ENCODE measurements around the gene FLT3.
"Not testable (repeated sequence)": the region's sequence is repeated elsewhere in the genome, so short reads cannot be mapped to it uniquely, and the experiment has no call there.

The FLT3 gene

DNA sequence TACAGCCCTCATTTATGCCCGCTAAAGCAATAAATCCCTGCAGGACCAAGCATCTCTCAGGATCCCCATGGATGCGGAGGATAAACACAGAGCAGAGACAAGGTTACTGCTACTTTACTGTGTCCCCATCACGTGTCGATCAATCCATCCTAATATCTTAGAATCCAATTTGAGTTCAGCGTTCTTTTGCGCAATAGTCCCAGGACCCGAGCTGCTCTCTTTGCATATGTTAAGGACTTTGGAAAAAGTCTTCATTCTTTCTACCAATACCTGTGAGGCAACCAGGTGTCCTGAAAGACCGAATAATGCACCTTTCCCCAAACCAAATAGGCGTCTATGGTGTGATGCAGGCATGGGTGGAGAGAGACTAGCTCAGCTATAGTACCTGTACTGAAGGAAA, 73.9 kb downstream of the FLT3 start:
- Mint-ChIP-seq H3K9me3 (no peaks in the 10 kb centered on the region), H3K4me1 (ENCODE audit: low read depth) (no peaks in the 10 kb centered on the region), H3K36me3 (ENCODE audit: low read depth) (no peaks in the 10 kb centered on the region), H3K27ac (no peak overlapping the region), H3K27me3 (ENCODE audit: low read depth) (peaks cover 7% of the 10 kb centered on the region), H3K4me3 (no peak overlapping the region)
- DNase-seq (ENCODE audit: low spot score): no peak

- H3K27ac Mint-ChIP-seq: no peak overlapping the region
- DNase-seq (ENCODE audit: low spot score): no peak
- no peaks in the 10 kb centered on the region for H3K36me3 Mint-ChIP-seq (ENCODE audit: low read depth)
- H3K27me3 Mint-ChIP-seq (ENCODE audit: low read depth): peaks cover 5% of the 10 kb centered on the region
- H3K9me3 Mint-ChIP-seq: no peaks in the 10 kb centered on the region
- no peak overlapping the region for H3K4me3 Mint-ChIP-seq
- peaks cover 2% of the 10 kb centered on the region for H3K4me1 Mint-ChIP-seq (ENCODE audit: low read depth)
These were observed 77.4 kb downstream of the FLT3 start for GRCh38 chr13:28022848-28023518.

DNA sequence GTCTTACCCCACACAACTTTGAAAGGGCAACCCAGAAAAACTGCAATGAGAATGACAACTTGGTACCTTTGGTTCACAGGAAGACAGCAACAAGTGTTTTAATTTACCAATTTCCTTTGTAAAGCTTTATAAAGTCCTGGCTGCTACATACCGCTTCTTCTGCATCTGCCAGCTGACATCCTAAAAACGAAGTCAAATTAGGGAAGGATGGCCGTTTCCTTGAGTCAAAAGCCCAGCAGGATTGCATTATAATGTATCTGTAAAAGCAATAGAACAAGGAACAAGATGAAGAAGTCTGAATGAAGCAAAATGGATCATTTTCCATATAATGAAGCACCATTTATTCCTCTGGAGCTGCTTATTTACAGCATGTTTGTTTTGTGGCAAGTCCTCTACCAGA, 86.1 kb downstream of the FLT3 start:
- no peak overlapping the region for H3K27ac Mint-ChIP-seq
- DNase-seq (ENCODE audit: low spot score): no peak
- no peaks in the 10 kb centered on the region for H3K36me3 Mint-ChIP-seq (ENCODE audit: low read depth)
- H3K4me1 Mint-ChIP-seq (ENCODE audit: low read depth): peaks cover 2% of the 10 kb centered on the region
- H3K27me3 Mint-ChIP-seq (ENCODE audit: low read depth): peaks cover 7% of the 10 kb centered on the region
- no peaks in the 10 kb centered on the region for H3K9me3 Mint-ChIP-seq
- H3K4me3 Mint-ChIP-seq: no peak overlapping the region

- Mint-ChIP-seq H3K27me3 (ENCODE audit: low read depth) (peaks cover 10% of the 10 kb centered on the region), H3K9me3 (no peaks in the 10 kb centered on the region), H3K4me1 (ENCODE audit: low read depth) (peaks cover 2% of the 10 kb centered on the region), H3K36me3 (ENCODE audit: low read depth) (no peaks in the 10 kb centered on the region), H3K4me3 (no peak overlapping the region), H3K27ac (no peak overlapping the region)
- no peak for DNase-seq (ENCODE audit: low spot score)
These were observed 86.9 kb downstream of the FLT3 start for GRCh38 chr13:28013482-28013881.

DNA sequence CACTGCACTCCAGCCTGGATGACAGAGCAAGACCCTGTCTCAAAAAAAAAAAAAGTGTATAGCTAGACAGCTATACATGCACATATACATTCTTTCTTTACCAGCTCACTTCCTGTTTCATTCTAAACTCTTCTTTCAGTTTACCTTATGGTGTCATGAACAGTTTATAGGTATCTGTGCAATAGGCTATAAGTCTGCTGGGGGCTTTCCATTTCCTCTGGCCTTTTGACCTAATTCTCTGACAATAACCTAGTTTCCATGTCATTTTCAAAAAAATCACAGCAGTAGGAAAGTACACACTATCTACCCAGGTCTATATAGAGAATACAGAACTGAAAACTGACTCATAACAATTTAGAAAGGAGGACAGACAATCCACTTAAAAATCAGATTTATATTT, 87.5 kb downstream of the FLT3 start:
- Mint-ChIP-seq H3K9me3 (no peaks in the 10 kb centered on the region), H3K36me3 (ENCODE audit: low read depth) (no peaks in the 10 kb centered on the region), H3K4me3 (no peak overlapping the region), H3K27ac (no peak overlapping the region), H3K4me1 (ENCODE audit: low read depth) (peaks cover 2% of the 10 kb centered on the region), H3K27me3 (ENCODE audit: low read depth) (peaks cover 10% of the 10 kb centered on the region)
- no peak for DNase-seq (ENCODE audit: low spot score)

GRCh38 chr13:28012383-28012782, 88.0 kb downstream of the FLT3 start:
- H3K27ac Mint-ChIP-seq: no peak overlapping the region
- no peaks in the 10 kb centered on the region for H3K36me3 Mint-ChIP-seq (ENCODE audit: low read depth)
- no peaks in the 10 kb centered on the region for H3K9me3 Mint-ChIP-seq
- no peak for DNase-seq (ENCODE audit: low spot score)
- H3K4me3 Mint-ChIP-seq: no peak overlapping the region
- peaks cover 2% of the 10 kb centered on the region for H3K4me1 Mint-ChIP-seq (ENCODE audit: low read depth)
- H3K27me3 Mint-ChIP-seq (ENCODE audit: low read depth): peaks cover 10% of the 10 kb centered on the region

DNA sequence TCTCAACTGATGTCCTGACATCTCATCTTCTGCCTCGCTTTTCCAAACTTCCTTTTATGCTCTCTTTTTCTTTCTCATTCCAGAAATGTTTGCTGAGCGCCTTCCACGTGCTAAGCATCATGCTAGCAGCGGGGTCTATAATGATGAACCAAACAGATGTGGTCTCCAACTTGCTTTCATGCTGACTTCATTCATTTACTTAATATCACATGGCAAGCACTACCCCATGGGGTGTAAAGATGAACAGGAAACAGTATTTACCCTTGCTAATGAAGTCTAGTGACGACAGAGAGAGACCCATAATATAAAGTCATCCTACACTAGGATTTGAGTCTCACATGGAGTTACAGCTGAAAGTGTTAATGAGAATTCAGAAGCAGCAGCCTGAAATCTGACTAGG, 90.3 kb downstream of the FLT3 start:
- no peaks in the 10 kb centered on the region for H3K9me3 Mint-ChIP-seq
- no peak overlapping the region for H3K27ac Mint-ChIP-seq
- no peak overlapping the region for H3K4me3 Mint-ChIP-seq
- DNase-seq (ENCODE audit: low spot score): no peak
- peaks cover 10% of the 10 kb centered on the region for H3K27me3 Mint-ChIP-seq (ENCODE audit: low read depth)
- H3K36me3 Mint-ChIP-seq (ENCODE audit: low read depth): no peaks in the 10 kb centered on the region
- peaks cover 2% of the 10 kb centered on the region for H3K4me1 Mint-ChIP-seq (ENCODE audit: low read depth)

DNA sequence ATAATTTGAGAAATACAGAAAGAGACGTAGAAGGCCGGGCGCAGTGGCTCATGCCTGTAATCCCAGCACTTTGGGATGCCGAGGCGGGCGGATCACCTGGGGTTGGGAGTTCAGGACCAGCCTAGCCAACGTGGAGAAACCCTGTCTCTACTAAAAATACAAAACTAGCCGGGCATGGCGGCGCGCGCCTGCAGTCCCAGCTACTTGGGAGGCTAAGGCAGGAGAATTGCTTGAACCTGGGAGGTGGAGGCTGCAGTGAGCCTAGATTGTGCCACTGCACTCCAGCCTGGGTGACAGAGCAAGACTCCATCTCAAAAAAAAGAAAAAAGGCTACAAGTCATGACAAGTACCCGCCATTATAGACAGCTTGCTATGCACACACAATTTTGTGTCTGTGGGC, 95.4 kb downstream of the FLT3 start:
- not testable (repeated sequence) for H3K27me3 Mint-ChIP-seq (ENCODE audit: low read depth); H3K36me3 Mint-ChIP-seq (ENCODE audit: low read depth); H3K4me3 Mint-ChIP-seq; H3K27ac Mint-ChIP-seq; H3K4me1 Mint-ChIP-seq (ENCODE audit: low read depth); H3K9me3 Mint-ChIP-seq; DNase-seq (ENCODE audit: low spot score)

- H3K4me3 Mint-ChIP-seq: no peak overlapping the region
- H3K36me3 Mint-ChIP-seq (ENCODE audit: low read depth): no peaks in the 10 kb centered on the region
- DNase-seq (ENCODE audit: low spot score): no peak
- H3K9me3 Mint-ChIP-seq: no peaks in the 10 kb centered on the region
- peaks cover 2% of the 10 kb centered on the region for H3K27me3 Mint-ChIP-seq (ENCODE audit: low read depth)
- no peaks in the 10 kb centered on the region for H3K4me1 Mint-ChIP-seq (ENCODE audit: low read depth)
- H3K27ac Mint-ChIP-seq: no peak overlapping the region
These were observed 97.3 kb downstream of the FLT3 start for GRCh38 chr13:28002886-28003698.

- Mint-ChIP-seq H3K4me3 (no peak overlapping the region), H3K9me3 (no peaks in the 10 kb centered on the region), H3K36me3 (ENCODE audit: low read depth) (no peaks in the 10 kb centered on the region), H3K27me3 (ENCODE audit: low read depth) (peaks cover 2% of the 10 kb centered on the region), H3K27ac (no peak overlapping the region), H3K4me1 (ENCODE audit: low read depth) (no peaks in the 10 kb centered on the region)
- DNase-seq (ENCODE audit: low spot score): no peak
These were observed 98.4 kb downstream of the FLT3 start for GRCh38 chr13:28001837-28002473.

- H3K4me3 Mint-ChIP-seq: no peak overlapping the region
- H3K27ac Mint-ChIP-seq: no peak overlapping the region
- H3K27me3 Mint-ChIP-seq (ENCODE audit: low read depth): peaks cover 2% of the 10 kb centered on the region
- H3K36me3 Mint-ChIP-seq (ENCODE audit: low read depth): no peaks in the 10 kb centered on the region
- no peak for DNase-seq (ENCODE audit: low spot score)
- no peaks in the 10 kb centered on the region for H3K9me3 Mint-ChIP-seq
- no peaks in the 10 kb centered on the region for H3K4me1 Mint-ChIP-seq (ENCODE audit: low read depth)
These were observed 99.3 kb downstream of the FLT3 start for GRCh38 chr13:28001049-28001448.

DNA sequence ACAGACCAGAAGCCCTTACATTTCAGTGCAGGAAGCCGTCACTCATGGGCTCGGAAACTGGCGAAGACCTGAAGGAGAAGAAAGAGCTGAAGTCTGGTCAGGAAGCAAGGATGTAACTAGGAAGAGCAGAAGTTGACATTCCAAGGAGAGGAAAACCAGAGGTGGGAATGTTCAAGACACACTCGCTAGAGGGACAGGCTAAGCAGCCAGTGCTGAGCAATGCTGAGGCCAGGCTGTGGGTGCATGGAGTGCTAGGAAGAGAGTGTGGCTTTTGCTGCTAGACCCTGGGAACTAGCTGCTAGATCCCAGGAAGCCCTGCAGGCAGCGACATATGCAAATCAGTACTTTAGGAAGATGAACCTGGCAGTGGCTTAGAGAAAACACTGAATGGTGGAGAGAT, 99.8 kb downstream of the FLT3 start:
- Mint-ChIP-seq H3K4me3 (no peak overlapping the region), H3K27ac (no peak overlapping the region)
- DNase-seq (ENCODE audit: low spot score): no peak

DNA sequence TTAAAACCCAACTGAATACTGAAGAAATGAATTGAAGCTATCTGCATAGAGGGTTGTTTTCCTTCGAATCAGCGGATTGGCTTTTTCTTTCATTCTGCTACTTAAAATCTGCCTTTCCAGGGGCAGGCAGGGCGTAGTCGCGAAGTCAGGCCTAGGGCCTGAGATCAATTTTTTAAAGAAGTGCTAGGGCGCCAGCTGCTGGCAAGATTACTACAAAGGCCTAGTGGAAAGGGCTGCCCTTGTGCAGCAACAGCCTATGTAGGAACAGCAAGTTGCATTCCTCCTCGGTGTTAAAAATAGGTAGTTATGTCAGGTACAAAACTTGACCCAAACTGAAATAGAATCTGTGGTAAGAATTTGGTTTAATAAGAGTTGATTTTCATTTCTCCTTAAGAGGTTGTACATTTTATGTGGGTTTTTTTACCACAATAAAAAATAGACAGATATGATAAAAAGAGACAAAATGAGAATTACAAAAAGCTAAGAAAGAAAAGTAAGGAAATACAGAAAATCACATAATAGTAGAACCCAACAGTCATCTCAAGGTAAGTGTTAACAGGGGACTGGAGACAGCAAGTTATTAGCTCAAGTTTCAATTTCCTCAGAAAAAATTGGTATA, 102.4 kb downstream of the FLT3 start:
- Mint-ChIP-seq H3K36me3 (ENCODE audit: low read depth) (no peaks in the 10 kb centered on the region), H3K27me3 (ENCODE audit: low read depth) (peaks cover 5% of the 10 kb centered on the region), H3K27ac (no peak overlapping the region), H3K4me1 (ENCODE audit: low read depth) (no peaks in the 10 kb centered on the region), H3K4me3 (no peak overlapping the region), H3K9me3 (no peaks in the 10 kb centered on the region)
- no peak for DNase-seq (ENCODE audit: low spot score)

More for the DNA sequence above, 99.8 kb downstream of the FLT3 start:
- Mint-ChIP-seq H3K27me3 (ENCODE audit: low read depth) (peaks cover under 1% of the 10 kb centered on the region), H3K36me3 (ENCODE audit: low read depth) (no peaks in the 10 kb centered on the region), H3K4me1 (ENCODE audit: low read depth) (no peaks in the 10 kb centered on the region), H3K9me3 (no peaks in the 10 kb centered on the region)

- Mint-ChIP-seq H3K9me3 (no peaks in the 10 kb centered on the region), H3K4me1 (ENCODE audit: low read depth) (no peaks in the 10 kb centered on the region), H3K27me3 (ENCODE audit: low read depth) (peaks cover 8% of the 10 kb centered on the region), H3K36me3 (ENCODE audit: low read depth) (no peaks in the 10 kb centered on the region), H3K4me3 (no peak overlapping the region), H3K27ac (no peak overlapping the region)
- no peak for DNase-seq (ENCODE audit: low spot score)
These were observed 108.5 kb downstream of the FLT3 start for GRCh38 chr13:27991881-27992280.
